HuH-7 (cell line): Measurements from ENCODE around the gene CNDP1.
"Not testable (repeated sequence)": the region's sequence is repeated elsewhere in the genome, so short reads cannot be mapped to it uniquely, and the experiment has no call there.

Experiments
- DNase-seq: peaks from one replicate; pipeline ENCODE4 v3.0.0; 2011; ENCODE audit warnings: low spot score

The CNDP1 gene

GRCh38 chr18:74534150-74534969 lies at the start of gene CNDP1:
TSS of gene CNDP1 (plus strand) at chr18:74534500. CDS start at chr18:74534668, 168 bp downstream.
- no peak for DNase-seq

- DNase-seq, result no peak
Observed at GRCh38 chr18:74486119-74486849, 48.0 kb upstream of the CNDP1 start.

GRCh38 chr18:74488354-74488753 lies 45.9 kb upstream of the CNDP1 start:
- no peak for DNase-seq

- DNase-seq, result no peak
Observed at GRCh38 chr18:74488864-74489263, 45.4 kb upstream of the CNDP1 start.

GRCh38 chr18:74489676-74490075 lies 44.6 kb upstream of the CNDP1 start:
- no peak for DNase-seq

GRCh38 chr18:74492259-74492658 lies 42.0 kb upstream of the CNDP1 start:
- DNase-seq, result no peak

- peak; percentile 48 for DNase-seq
Observed at GRCh38 chr18:74493689-74494088, 40.6 kb upstream of the CNDP1 start.

- no peak for DNase-seq
Observed at GRCh38 chr18:74494514-74494913, 39.8 kb upstream of the CNDP1 start.

GRCh38 chr18:74495581-74496507 lies 38.5 kb upstream of the CNDP1 start, which contains the start of gene CNDP2:
TSS of gene CNDP2 (plus strand) at chr18:74496363. CDS start at chr18:74499974, 3,611 bp downstream.
- DNase-seq, result peak; percentile 91

- DNase-seq, result peak; percentile 57
Observed at GRCh38 chr18:74496508-74497323, 37.6 kb upstream of the CNDP1 start.

- no peak for DNase-seq
Observed at GRCh38 chr18:74497324-74497676, 37.0 kb upstream of the CNDP1 start.

- DNase-seq, result no peak
Observed at GRCh38 chr18:74497778-74498177, 36.5 kb upstream of the CNDP1 start.

- no peak for DNase-seq
Observed at GRCh38 chr18:74498712-74499627, 35.3 kb upstream of the CNDP1 start.

GRCh38 chr18:74499633-74500032 lies 34.7 kb upstream of the CNDP1 start:
- DNase-seq, result no peak

GRCh38 chr18:74500372-74500771 lies 33.9 kb upstream of the CNDP1 start:
- no peak for DNase-seq

- DNase-seq, result not testable (repeated sequence)
Observed at GRCh38 chr18:74500774-74501173, 33.5 kb upstream of the CNDP1 start.

- no peak for DNase-seq
Observed at GRCh38 chr18:74501386-74501785, 32.9 kb upstream of the CNDP1 start.

GRCh38 chr18:74503137-74503536 lies 31.2 kb upstream of the CNDP1 start:
- no peak for DNase-seq

GRCh38 chr18:74505776-74506175 lies 28.5 kb upstream of the CNDP1 start:
- DNase-seq, result no peak

GRCh38 chr18:74506448-74507084 lies 27.7 kb upstream of the CNDP1 start:
- no peak for DNase-seq
